ENCODE measurements around the gene SPDYA.
"Not testable (repeated sequence)": the region's sequence is repeated elsewhere in the genome, so short reads cannot be mapped to it uniquely, and the experiment has no call there.

The SPDYA gene

DNA sequence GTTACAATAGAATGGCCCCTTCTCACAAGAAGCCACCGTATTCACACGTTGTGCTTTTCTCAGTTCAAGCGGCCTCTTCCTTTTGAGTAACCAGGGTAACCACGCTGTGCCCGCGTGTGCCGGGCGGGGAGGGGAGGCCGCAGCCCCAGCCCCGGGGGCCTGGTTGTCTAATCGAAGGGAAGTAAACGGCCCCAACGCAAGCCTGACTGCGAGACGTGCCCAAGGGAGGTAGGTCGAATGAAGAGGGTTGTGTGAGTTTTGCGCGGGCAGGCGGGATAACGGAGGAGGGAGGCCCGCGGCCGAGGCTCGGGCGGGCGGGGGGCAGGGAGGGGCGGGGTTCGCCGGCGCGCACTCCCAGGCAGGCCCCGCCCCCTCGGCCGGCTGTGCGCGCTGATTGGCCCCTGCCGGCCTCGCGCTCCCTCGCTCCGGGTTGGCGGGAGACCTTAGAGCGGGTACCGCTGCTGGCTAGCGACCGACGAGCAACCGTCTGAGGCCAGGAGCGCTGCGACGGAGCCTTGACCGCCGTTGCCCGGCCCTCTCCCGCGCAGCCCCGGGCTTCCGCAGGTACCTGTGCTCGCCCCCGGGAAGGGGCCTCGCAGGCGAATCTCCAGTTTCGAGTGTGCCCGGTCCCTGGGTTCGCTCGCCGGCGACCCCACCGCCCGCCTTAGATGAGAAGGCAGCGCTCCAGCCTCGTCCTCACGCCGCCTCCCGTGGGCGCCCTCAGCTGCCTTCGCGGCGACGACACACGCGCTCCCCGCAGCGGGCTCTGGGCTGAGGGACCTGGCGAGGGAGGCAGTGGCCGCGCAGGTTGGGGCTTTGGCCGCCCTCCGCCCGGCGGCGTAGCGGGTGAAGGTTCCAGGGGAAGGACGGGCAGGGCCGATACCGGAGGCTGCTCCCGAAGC lies at the start of gene SPDYA:
Gene SPDYA, plus strand, starts transcription at position 451 of the 902 bp plus-strand sequence. CDS start 5,181 bp downstream, outside the sequence.
- peak; percentile 87 for DNase-seq

- DNase-seq: no peak
Observed at GRCh38 chr2:28761420-28761819, 49.2 kb upstream of the SPDYA start.

DNA sequence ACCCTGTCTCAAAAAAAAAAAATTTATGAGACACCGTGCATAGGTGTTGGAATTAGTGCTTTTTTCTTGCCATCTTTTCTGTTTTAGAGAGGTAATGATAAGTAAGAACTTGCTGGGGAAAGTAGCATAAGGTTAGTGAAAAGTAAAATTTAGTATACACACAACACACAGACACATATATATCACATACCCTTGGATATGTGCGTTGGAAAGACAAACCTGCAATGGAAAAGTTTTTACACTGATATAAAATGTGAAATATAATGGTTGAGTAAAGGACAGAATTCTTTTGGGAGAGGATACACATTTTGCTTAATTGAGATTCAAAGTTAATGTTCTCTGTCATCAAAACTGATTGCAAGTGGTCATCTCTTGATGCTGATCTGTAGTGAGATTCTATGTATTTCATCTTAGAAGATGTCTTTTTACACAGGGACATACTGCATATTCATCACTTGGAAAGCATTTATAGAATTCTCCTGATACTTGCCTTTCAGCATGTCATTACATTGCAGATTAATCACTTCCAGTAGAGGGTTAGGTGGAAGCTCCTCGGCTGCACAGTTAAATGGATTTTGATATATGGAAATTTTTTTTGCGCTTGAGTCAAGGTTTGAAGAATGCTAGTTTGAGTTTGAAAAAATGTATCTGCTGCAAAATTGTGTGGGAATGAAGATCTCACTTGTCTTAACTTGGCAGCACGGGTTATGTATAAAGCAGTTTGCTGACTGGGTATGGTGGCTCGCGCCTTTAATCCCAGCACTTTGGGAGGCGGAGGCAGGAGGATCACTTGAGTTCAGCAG lies 45.5 kb upstream of the SPDYA start:
- no peak for DNase-seq

DNA sequence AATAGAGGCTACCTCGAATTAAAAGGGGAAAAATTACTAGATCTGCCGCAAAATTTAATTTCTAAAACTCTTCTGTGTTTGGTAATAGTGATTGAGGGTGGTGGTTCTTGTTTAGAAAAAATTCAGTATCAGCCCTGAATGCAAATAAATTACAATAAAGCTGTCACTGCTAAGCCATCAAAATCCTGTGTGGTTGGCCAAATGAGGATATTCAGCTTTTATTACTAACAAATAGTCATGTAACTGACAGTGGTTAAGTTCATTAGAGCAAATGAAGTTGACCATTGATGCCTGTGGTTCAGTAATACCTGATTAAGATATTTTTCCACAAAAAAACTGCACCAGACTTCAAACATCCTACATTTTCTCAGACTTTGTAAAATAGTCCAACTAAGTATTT lies 44.6 kb upstream of the SPDYA start:
- DNase-seq: no peak

DNA sequence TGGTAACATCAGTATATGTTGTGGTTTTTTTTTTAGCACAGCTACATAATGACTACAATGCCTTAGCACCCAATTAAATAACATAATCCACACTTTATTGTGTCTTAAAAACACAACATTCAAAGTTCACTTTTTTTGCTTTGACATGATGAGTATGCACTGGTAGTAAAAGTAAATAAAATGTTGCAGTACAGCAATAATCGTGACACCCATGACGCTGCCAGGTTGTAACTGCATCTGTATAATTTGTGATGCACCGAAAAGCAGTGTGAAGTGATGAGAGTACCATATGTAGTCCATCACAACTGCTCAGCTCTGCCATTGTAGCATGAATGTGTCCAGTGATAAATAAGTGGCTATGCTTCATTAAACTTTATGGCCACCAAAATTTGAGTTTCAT lies 43.3 kb upstream of the SPDYA start:
- DNase-seq: no peak

GRCh38 chr2:28768422-28768821 lies 42.2 kb upstream of the SPDYA start:
- no peak for DNase-seq

DNA sequence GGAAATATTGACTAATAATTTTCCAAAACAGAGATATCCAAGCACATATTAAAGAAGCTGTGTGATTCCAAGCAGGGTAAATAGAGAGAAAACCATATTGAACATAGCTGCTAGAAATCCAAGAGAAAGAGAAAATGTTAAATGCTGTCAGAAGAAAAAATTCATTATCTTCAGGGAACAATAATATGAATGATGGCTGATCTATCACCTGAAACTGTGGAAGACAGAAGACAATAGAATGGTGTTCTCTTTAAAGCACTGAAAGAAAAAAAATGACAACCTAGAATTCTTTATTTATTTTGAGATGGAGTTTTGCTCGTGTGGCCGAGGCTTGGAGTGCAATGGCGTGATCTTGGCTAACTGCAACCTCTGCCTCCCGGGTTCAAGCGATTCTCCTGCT lies 41.7 kb upstream of the SPDYA start:
- no peak for DNase-seq

GRCh38 chr2:28772351-28772750 lies 38.3 kb upstream of the SPDYA start:
- no peak for DNase-seq

DNA sequence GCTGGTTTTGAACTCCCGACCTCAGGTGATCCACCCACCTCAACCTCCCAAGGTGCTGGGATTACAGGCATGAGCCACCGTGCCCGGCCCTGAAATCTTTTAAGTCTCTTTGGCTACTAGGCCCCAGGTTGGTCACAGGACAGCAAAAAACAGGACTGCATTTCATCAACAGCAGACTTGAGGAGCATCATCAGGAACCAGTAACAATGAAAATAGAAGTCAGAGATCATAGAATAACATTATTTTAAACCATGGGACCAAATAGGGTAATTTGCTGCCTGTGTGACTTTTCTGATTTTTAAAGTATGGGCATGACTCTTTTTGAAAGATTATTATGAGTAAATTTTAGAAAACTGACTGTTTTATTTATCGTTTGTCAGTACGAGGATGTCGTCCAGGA lies 34.2 kb upstream of the SPDYA start:
- DNase-seq: no peak

GRCh38 chr2:28778392-28778791 lies 32.2 kb upstream of the SPDYA start:
- DNase-seq: no peak

DNA sequence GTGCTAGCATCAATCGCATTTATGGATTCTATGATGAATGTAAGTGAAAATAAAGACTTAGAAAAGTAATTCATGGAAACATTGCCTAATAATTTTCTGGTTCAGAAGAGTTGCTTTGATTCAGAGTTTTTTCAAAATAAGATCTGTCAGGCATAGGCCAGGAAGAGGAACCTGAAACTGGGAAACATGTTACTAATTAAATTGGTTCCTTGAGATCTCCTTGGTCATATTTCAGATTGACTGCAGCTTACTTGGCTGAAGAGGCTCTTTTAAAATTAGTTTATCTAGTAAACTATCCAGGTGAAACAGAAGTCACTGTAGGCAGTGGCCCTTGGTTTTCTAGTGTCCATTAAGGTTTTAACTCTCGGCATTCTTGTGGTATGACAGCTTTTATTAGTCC lies 31.6 kb upstream of the SPDYA start:
- DNase-seq: no peak

DNA sequence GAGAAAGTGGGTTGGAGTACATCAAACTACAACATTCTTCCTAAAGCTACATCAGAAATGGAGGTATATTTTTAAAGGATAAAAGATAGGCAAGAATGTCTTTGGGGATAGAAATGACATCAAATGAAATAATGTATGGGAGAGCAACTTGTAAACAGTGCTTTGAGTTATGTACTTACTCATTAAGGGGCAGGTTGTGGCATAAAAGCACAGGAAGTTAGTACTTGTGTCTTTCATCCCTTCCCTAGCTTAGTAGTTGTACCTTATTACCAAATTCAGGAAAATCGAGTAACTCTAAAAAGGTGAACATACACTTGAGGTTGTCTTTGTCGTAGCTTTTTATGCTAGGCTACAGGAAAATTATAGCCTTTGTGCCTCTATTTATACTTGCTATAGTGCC lies 30.1 kb upstream of the SPDYA start:
- DNase-seq: no peak

- DNase-seq: no peak
Observed at GRCh38 chr2:28782423-28782822, 28.2 kb upstream of the SPDYA start.

DNA sequence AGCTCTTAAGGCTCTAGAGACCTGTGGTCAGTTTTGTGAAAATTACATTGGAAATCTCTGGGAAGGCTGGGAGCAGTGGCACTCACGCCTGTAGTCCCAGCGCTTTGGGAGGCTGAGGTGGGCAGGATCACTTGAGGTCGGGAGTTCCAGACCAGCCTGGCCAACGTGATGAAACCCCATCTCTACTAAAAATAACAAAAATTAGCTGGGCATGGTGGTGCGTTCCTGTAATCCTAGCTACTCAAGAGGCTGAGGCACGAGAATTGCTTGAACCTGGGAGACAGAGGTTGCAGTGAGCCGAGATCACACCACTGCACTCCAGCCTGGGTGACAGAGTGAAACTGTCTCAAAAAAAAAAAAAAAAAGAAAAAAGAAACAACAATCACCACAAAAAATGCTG lies 26.1 kb upstream of the SPDYA start:
- not testable (repeated sequence) for DNase-seq

DNA sequence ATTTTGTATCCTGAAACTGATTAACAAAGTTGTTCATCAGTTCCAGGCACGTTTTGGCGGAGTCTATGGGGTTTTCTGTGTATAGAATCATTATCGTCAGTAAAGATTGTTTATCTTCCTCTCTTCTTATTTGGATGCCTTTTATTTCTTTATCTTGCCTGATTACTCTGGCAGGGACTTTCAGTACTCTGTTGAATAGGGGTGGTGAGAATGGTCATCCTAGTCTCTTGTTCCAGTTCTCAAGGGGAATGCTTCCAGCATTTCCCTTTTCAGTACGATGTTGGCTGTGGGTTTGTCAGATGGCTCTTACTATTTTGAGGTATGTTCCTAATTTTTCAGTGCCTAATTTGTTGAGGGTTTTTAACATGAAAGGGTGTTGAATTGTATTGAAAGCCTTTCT lies 14.0 kb upstream of the SPDYA start:
- no peak for DNase-seq

GRCh38 chr2:28801726-28802125 lies 8.9 kb upstream of the SPDYA start:
- no peak for DNase-seq

DNA sequence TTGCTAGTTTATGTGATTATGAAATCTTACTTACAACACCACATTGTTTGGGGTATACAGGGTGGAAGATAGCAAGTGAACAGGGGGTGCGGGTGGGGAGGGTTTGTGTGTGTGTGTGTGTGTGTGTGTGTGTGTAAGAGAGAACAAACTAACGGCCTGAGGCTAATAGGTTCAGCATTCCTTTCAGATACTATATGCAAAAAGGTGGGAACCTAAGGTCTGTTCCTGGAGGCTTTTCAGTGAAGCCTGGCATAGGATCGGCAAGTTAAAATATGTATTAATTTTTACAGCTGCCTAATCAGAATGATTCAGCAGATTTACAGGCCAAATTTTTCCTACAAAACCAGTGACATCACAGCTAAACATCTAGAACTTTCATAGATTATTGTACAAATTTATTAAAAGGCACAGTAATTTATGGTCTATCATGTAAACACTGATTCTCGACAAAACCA lies 7.6 kb upstream of the SPDYA start:
- no peak for DNase-seq

- no peak for DNase-seq
Observed at GRCh38 chr2:28809927-28810326, 707 bp upstream of the SPDYA start.

- DNase-seq: no peak
Observed at GRCh38 chr2:28818053-28818452, 7.4 kb downstream of the SPDYA start.

DNA sequence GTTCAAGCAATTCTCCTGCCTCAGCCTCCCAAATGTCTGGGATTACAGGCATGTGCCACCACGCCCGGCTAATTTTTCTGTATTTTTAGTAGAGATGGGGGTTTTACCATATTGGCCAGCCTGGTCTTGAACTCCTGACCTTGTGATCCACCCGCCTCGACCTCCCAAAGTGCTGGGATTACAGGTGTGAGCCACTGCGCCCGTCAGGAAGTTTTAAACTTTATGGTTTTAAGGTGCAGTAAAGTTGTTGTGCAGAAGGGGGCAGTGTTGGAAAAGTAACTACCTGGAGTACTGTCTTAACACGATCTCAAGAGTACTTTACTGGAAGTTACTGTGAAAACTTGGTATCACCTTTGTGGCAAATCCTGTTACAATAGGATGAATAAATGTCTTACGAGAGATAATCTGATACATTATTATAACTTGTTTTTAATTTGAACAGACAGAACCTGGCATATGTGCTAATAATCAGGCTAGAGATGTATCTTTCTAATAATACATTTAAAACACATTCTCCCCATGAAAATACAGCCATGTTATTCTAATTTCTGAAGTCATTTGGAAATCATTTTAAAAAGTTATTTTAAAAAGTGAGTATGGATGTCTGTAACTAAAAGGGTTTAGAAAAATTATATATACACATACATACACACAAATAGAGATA lies 10.8 kb downstream of the SPDYA start:
- DNase-seq: peak; percentile 69

- no peak for DNase-seq
Observed at GRCh38 chr2:28822036-28822435, 11.4 kb downstream of the SPDYA start.

DNA sequence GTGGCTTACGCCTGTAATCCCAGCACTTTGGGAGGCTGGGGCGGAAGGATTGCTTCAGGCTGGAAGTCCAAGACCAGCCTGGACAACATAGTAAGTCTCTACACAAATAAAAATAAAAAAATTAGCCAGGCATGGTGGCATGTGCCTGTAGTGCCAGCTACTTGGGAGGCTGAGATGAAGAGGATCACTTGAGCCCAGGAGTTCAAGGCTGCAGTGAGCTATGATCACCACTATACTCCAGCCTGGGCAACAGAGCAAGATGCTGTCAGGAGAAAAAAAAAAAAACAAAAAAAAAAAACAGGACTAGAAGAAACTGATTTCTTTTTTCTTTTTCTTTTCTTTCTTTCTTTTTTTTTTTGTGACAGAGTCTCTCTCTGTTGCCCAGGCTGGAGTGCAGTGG lies 13.6 kb downstream of the SPDYA start:
- no peak for DNase-seq

DNA sequence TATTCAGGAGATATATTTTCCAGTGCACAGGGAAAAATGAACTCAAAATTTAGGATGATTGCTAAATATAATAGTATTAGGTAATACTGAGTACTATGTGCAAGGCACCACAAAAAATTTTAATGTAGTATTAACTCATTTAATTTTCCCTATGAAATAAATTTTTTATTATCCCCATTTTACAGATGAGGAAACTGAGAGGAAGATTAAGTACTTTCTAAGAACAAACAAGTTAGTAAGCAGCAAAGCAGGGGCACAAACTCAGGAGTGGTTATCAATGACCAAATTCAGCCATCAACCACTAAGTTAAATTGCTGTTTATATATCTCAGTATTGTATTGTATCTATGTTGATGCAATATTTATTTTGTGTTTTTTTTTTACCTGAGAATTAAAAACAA lies 14.2 kb downstream of the SPDYA start:
- no peak for DNase-seq
